SK-N-SH (cell line): Measurements from ENCODE around the gene EXOC4. TPM values are rescaled to one million over a fixed set of nuclear protein-coding genes. Genes with fewer than 3 reads are reported as not detected.

Experiments used
- CTCF ChIA-PET: fragments of 300-600, 350-600 bp; formaldehyde crosslinking; extraction: SDS; loops from one replicate; lab custom pipeline; 2021; lab: Yijun Ruan, JAX
- POLR2A ChIA-PET: fragments of 350-600 bp; sonication (Branson Sonifier 250); formaldehyde crosslinking; extraction: SDS; loops from one replicate; lab custom pipeline; 2020; ENCODE audit warnings: antibody characterized with exemption, inconsistent platforms; lab: Yijun Ruan, JAX
- DNase-seq: peaks from one replicate; pipeline ENCODE4 v3.0.0; 2012
- H2AFZ ChIP-seq: fragments of 200-600 bp; sonication (generic); 2 replicates; pipeline ENCODE4 v1.8.1; 2016; ENCODE audit warnings: antibody characterized with exemption, mild to moderate bottlenecking, low read depth
- H3F3A ChIP-seq: fragments of 200-600 bp; sonication (generic); replicated peaks from 2 replicates; pipeline ENCODE3; 2016; ENCODE audit warnings: antibody characterized with exemption, mild to moderate bottlenecking; ENCODE audit not compliant: insufficient read depth
- H3K27ac ChIP-seq, 2 experiments: fragments of 200-500 bp in 1 of 2; fragments of 200-600 bp in 1 of 2; sonication (Bioruptor generic) in 1 of 2; sonication (generic), shearing (Covaris generic) in 1 of 2; 2 replicates each; pipeline versions ENCODE4 v1.5.1 to v1.6.1; 2014 to 2016; ENCODE audit warnings: low read depth in 2 of 2, inconsistent platforms in 1 of 2, low read length in 1 of 2, mild to moderate bottlenecking in 1 of 2, mixed read lengths in 1 of 2
- H3K27me3 ChIP-seq: fragments of 200-600 bp; sonication (generic), shearing (Covaris generic); 2 replicates; pipeline ENCODE4 v1.6.1; 2016; ENCODE audit warnings: mixed run types; ENCODE audit not compliant: insufficient read depth
- H3K36me3 ChIP-seq, 2 experiments: fragments of 200-500 bp in 1 of 2; fragments of 200-600 bp in 1 of 2; sonication (Bioruptor generic) in 1 of 2; sonication (generic) in 1 of 2; replicated peaks in 1 of 2; 2 replicates each; pipeline versions ENCODE3 to v1.5.1; 2014 to 2016; ENCODE audit warnings: low read length in 1 of 2, mild to moderate bottlenecking in 1 of 2; ENCODE audit not compliant: insufficient read depth in 2 of 2, control insufficient read depth in 1 of 2
- H3K4me1 ChIP-seq, 2 experiments: fragments of 200-500 bp in 1 of 2; fragments of 200-600 bp in 1 of 2; sonication (Bioruptor generic) in 1 of 2; sonication (generic), shearing (Covaris generic) in 1 of 2; 2 replicates each; pipeline versions ENCODE4 v1.5.1 to v1.6.1; 2014 to 2016; ENCODE audit warnings: low read depth in 1 of 2, low read length in 1 of 2, mixed run types in 1 of 2; ENCODE audit not compliant: insufficient read depth in 2 of 2, control insufficient read depth in 1 of 2
- H3K4me2 ChIP-seq: fragments of 200-600 bp; sonication (generic), shearing (Covaris generic); 2 replicates; pipeline ENCODE4 v1.6.1; 2017; ENCODE audit warnings: mixed run types
- H3K4me3 ChIP-seq, 2 experiments: fragments of 200-500 bp in 1 of 2; fragments of 200-600 bp in 1 of 2; sonication (Bioruptor generic) in 1 of 2; sonication (generic), shearing (Covaris generic) in 1 of 2; 2 replicates each; pipeline versions ENCODE4 v1.5.1 to v1.8.1; 2014 to 2016; ENCODE audit warnings: low read depth in 2 of 2, inconsistent platforms in 1 of 2, low read length in 1 of 2, mild to moderate bottlenecking in 1 of 2, mixed read lengths in 1 of 2, moderate library complexity in 1 of 2
- H3K79me2 ChIP-seq: fragments of 200-600 bp; sonication (generic); 2 replicates; pipeline ENCODE4 v1.8.1; 2017; ENCODE audit warnings: mild to moderate bottlenecking; ENCODE audit not compliant: insufficient read depth
- H3K9ac ChIP-seq: fragments of 200-600 bp; sonication (generic); 2 replicates; pipeline ENCODE4 v1.6.1; 2017; ENCODE audit warnings: mixed run types
- H3K9me2 ChIP-seq: fragments of 200-600 bp; sonication (generic); 2 replicates; pipeline ENCODE4 v1.6.1; 2017; ENCODE audit warnings: mixed run types
- H3K9me3 ChIP-seq: fragments of 200-600 bp; sonication (generic); 2 replicates; pipeline ENCODE4 v1.6.1; 2017; ENCODE audit warnings: mixed run types, mild to moderate bottlenecking, moderate library complexity
- H4K20me1 ChIP-seq: fragments of 200-600 bp; sonication (generic); 2 replicates; pipeline ENCODE4 v1.6.1; 2017; ENCODE audit warnings: mild to moderate bottlenecking, mixed run types; ENCODE audit not compliant: insufficient read depth
- ELF1 ChIP-seq: IDR thresholded peaks from 2 replicates; pipeline ENCODE4 v1.4.0; 2012
- EP300 ChIP-seq, 2 experiments: IDR thresholded peaks; 2 replicates each; pipeline versions ENCODE4 v1.4.0 to v1.6.1; 2012; ENCODE audit warnings: borderline replicate concordance in 1 of 2, low read depth in 1 of 2, low read length in 1 of 2
- FOSL2 ChIP-seq: IDR thresholded peaks from 2 replicates; pipeline ENCODE4 v1.4.0; 2012; ENCODE audit warnings: low read depth, mild to moderate bottlenecking, moderate library complexity, borderline replicate concordance
- FOXJ3 ChIP-seq: sonication (generic); formaldehyde crosslinking; IDR thresholded peaks from 2 replicates; pipeline ENCODE4 v1.5.1; 2020; ENCODE audit warnings: mild to moderate bottlenecking, missing genetic modification reagents
- FOXM1 ChIP-seq: IDR thresholded peaks from 2 replicates; pipeline ENCODE4 v1.4.0; 2012; ENCODE audit warnings: low read depth, mild to moderate bottlenecking
- GABPA ChIP-seq: IDR thresholded peaks from 2 replicates; pipeline ENCODE4 v1.4.0; 2012; ENCODE audit warnings: low read depth, mild to moderate bottlenecking
- GATA2 ChIP-seq: sonication (generic); formaldehyde crosslinking; IDR thresholded peaks from 2 replicates; pipeline ENCODE4 v1.5.0; 2020; ENCODE audit warnings: mild to moderate bottlenecking, missing genetic modification reagents
- JUND ChIP-seq: IDR thresholded peaks from 2 replicates; pipeline ENCODE4 v1.4.0; 2012
- MEF2A ChIP-seq: IDR thresholded peaks from 2 replicates; pipeline ENCODE4 v1.4.0; 2012; ENCODE audit warnings: low read depth, borderline replicate concordance
- MXI1 ChIP-seq: IDR thresholded peaks from 2 replicates; pipeline ENCODE4 v1.6.1; 2012; ENCODE audit warnings: mild to moderate bottlenecking, low read depth, low read length, improper control_type of control experiment
- NFIC ChIP-seq: IDR thresholded peaks from 2 replicates; pipeline ENCODE4 v1.4.0; 2012; ENCODE audit warnings: borderline replicate concordance
- POLR2AphosphoS5 ChIP-seq: IDR thresholded peaks from 2 replicates; pipeline ENCODE4 v1.6.1; 2012; ENCODE audit warnings: low read depth, low read length
- RAD21 ChIP-seq: IDR thresholded peaks from 2 replicates; pipeline ENCODE4 v1.6.1; 2012; ENCODE audit warnings: mild to moderate bottlenecking, low read length
- RCOR1 ChIP-seq: fragments of 150-350 bp; IDR thresholded peaks from 2 replicates; pipeline ENCODE4 v1.6.1; 2017; ENCODE audit warnings: antibody characterized with exemption, low read length
- RXRA ChIP-seq: IDR thresholded peaks from 2 replicates; pipeline ENCODE4 v1.4.0; 2012; ENCODE audit warnings: low read depth, mild to moderate bottlenecking, borderline replicate concordance
- SIN3A ChIP-seq: IDR thresholded peaks from 2 replicates; pipeline ENCODE4 v1.6.1; 2012; ENCODE audit warnings: low read depth, mild to moderate bottlenecking, low read length, moderate library complexity, borderline replicate concordance
- WGBS: methylation state at CpG from one replicate; pipeline ENCODE4 v1.1.6; 2017; ENCODE audit warnings: low lambda C conversion rate; 5-methylcytosine and 5-hydroxymethylcytosine counted together
- polyA plus RNA-seq, 3 experiments: library from polyadenylated mRNA; depleted of rRNA; stranded (reverse); fragments of >200 nt; gene quantifications; 2 replicates each; pipeline ENCODE4 v1.2.3, GENCODE V29; 2012
- TF ChIP-seq, protein P1 (sequence below): IDR thresholded peaks from 2 replicates; pipeline ENCODE4 v1.4.0; 2012; ENCODE audit warnings: low read depth, borderline replicate concordance
- TF ChIP-seq, protein P2 (sequence below): fragments of 150-350 bp; IDR thresholded peaks from 2 replicates; pipeline ENCODE4 v1.6.1; 2016; ENCODE audit warnings: mild to moderate bottlenecking, low read depth, low read length
- TF ChIP-seq, protein P3 (sequence below): fragments of 200-600 bp; sonication (generic); IDR thresholded peaks from 2 replicates; pipeline ENCODE4 v1.6.1; 2017; ENCODE audit warnings: antibody characterized with exemption, mild to moderate bottlenecking, moderate library complexity

Gene EXOC4
- polyA plus RNA-seq, 1 of the 3 experiments (the other 2 are of a cell fraction): 37.3 TPM

DNA sequence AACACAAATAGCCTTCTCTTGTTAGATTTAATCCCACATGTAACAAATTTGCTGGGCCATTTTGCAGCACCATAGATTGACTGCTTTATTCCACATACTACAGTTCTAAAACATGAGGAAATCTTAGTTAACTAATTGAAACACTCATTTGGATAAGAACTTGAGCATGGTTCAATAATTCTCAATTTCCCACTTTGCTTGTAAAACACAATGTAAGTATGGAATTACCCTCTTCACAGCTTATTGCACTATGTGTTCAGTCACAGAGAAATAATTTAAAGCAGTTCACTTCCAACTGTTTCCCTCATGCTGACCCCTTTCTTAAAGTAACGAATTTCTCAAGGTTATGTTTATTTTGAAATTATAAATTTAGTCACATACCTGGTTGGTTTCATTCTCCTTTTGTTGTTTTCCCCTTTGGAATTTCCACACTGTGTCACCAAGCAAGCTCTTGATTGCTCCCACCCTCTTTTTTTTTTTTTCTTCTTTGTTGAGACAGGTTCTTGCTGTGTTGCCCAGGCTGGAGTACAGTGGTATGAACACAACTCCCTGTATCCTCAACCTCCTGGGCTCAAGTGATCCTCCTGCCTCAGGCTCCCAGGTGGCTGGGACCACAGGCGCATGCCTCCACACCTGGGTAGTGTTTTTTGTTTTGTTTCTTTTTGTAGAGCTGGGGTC lies 425.4 kb downstream of the EXOC4 start:
- Histone ChIP-seq H3K4me1 (peaks cover 5 to 59% of the 10 kb centered on the region in 2 experiments; a peak in 2 of 4 replicates), H3K4me3 (no peak overlapping the region), H3F3A (peaks cover 5% of the 10 kb centered on the region), H3K36me3 (no peaks in the 10 kb centered on the region), H3K4me2 (no peak overlapping the region), H3K27me3 (no peaks in the 10 kb centered on the region), H3K9me2 (no peaks in the 10 kb centered on the region), H2AFZ (no peak overlapping the region), H3K79me2 (no peaks in the 10 kb centered on the region), H3K9ac (no peak overlapping the region), H3K27ac (peak overlapping the region in 1 of 2 experiments; percentile 94; a peak in 2 of 4 replicates), H4K20me1 (peaks cover 10% of the 10 kb centered on the region; the same call in 1 of the 2 replicates), H3K9me3 (no peaks in the 10 kb centered on the region)
- ChIA-PET POLR2A (no interaction called here), CTCF (interaction anchor here (0.6 to 1.6 kb wide), 5 partner anchors 10 to 463 kb away, joined by 3 to 4 read pairs (median 4); no protein-coding TSS in a partner anchor)
- TF ChIP-seq MXI1 (no peak), SIN3A (no peak), FOSL2 (no peak), GATA2 (CRISPR knock-in tag) (no peak), GABPA (no peak), EP300 (IDR thresholded peaks at IDR 0.05; ENCODE audit: borderline replicate concordance in 1 of 2, low read depth in 1 of 2, low read length in 1 of 2) (no peak), FOXJ3 (CRISPR knock-in tag) (no peak), RCOR1 (no peak), FOXM1 (no peak), NFIC (no peak), MEF2A (no peak), POLR2AphosphoS5 (no peak), JUND (no peak), RXRA (no peak), RAD21 (no peak), ELF1 (no peak)
- TF ChIP-seq, protein P1, sequence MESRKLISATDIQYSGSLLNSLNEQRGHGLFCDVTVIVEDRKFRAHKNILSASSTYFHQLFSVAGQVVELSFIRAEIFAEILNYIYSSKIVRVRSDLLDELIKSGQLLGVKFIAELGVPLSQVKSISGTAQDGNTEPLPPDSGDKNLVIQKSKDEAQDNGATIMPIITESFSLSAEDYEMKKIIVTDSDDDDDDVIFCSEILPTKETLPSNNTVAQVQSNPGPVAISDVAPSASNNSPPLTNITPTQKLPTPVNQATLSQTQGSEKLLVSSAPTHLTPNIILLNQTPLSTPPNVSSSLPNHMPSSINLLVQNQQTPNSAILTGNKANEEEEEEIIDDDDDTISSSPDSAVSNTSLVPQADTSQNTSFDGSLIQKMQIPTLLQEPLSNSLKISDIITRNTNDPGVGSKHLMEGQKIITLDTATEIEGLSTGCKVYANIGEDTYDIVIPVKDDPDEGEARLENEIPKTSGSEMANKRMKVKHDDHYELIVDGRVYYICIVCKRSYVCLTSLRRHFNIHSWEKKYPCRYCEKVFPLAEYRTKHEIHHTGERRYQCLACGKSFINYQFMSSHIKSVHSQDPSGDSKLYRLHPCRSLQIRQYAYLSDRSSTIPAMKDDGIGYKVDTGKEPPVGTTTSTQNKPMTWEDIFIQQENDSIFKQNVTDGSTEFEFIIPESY: no peak
- TF ChIP-seq, protein P2, sequence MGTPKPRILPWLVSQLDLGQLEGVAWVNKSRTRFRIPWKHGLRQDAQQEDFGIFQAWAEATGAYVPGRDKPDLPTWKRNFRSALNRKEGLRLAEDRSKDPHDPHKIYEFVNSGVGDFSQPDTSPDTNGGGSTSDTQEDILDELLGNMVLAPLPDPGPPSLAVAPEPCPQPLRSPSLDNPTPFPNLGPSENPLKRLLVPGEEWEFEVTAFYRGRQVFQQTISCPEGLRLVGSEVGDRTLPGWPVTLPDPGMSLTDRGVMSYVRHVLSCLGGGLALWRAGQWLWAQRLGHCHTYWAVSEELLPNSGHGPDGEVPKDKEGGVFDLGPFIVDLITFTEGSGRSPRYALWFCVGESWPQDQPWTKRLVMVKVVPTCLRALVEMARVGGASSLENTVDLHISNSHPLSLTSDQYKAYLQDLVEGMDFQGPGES: no peak
- TF ChIP-seq, protein P3, sequence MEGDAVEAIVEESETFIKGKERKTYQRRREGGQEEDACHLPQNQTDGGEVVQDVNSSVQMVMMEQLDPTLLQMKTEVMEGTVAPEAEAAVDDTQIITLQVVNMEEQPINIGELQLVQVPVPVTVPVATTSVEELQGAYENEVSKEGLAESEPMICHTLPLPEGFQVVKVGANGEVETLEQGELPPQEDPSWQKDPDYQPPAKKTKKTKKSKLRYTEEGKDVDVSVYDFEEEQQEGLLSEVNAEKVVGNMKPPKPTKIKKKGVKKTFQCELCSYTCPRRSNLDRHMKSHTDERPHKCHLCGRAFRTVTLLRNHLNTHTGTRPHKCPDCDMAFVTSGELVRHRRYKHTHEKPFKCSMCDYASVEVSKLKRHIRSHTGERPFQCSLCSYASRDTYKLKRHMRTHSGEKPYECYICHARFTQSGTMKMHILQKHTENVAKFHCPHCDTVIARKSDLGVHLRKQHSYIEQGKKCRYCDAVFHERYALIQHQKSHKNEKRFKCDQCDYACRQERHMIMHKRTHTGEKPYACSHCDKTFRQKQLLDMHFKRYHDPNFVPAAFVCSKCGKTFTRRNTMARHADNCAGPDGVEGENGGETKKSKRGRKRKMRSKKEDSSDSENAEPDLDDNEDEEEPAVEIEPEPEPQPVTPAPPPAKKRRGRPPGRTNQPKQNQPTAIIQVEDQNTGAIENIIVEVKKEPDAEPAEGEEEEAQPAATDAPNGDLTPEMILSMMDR: no peak
- DNase-seq: no peak
- WGBS: 95% methylated on average over 2 of the region's 2 CpGs
